GM04504 (cell line): ENCODE data around the gene TTLL5.

Source experiments
- DNase-seq: peaks from one replicate; pipeline ENCODE4 v3.0.0-alpha.2; 2012; ENCODE audit warnings: low read depth

The TTLL5 gene

GRCh38 chr14:75697918-75698317, 36.9 kb downstream of the TTLL5 start:
- DNase-seq = no peak

- DNase-seq = no peak
These were observed 38.3 kb downstream of the TTLL5 start for GRCh38 chr14:75699331-75699730.

GRCh38 chr14:75700295-75700694, 39.2 kb downstream of the TTLL5 start:
- no peak for DNase-seq

GRCh38 chr14:75702122-75702521, 41.1 kb downstream of the TTLL5 start:
- DNase-seq = no peak

- DNase-seq = no peak
These were observed 41.7 kb downstream of the TTLL5 start for GRCh38 chr14:75702616-75703261.

GRCh38 chr14:75703467-75703866, 42.4 kb downstream of the TTLL5 start:
- DNase-seq = no peak

GRCh38 chr14:75705014-75705413, 44.0 kb downstream of the TTLL5 start:
- no peak for DNase-seq

- DNase-seq = peak; percentile 57
These were observed 48.3 kb downstream of the TTLL5 start for GRCh38 chr14:75709207-75709812.

- DNase-seq = peak; percentile 35
These were observed 50.2 kb downstream of the TTLL5 start for GRCh38 chr14:75711105-75711795.

GRCh38 chr14:75711796-75712211, 50.8 kb downstream of the TTLL5 start:
- DNase-seq = peak; percentile 78

GRCh38 chr14:75714991-75715390, 53.9 kb downstream of the TTLL5 start:
- no peak for DNase-seq

- peak; percentile 38 for DNase-seq
These were observed 55.1 kb downstream of the TTLL5 start for GRCh38 chr14:75715926-75716780.

GRCh38 chr14:75717729-75718128, 56.7 kb downstream of the TTLL5 start:
- DNase-seq = no peak

GRCh38 chr14:75718199-75718598, 57.2 kb downstream of the TTLL5 start:
- DNase-seq = no peak

- no peak for DNase-seq
These were observed 59.1 kb downstream of the TTLL5 start for GRCh38 chr14:75720116-75720515.

- no peak for DNase-seq
These were observed 59.9 kb downstream of the TTLL5 start for GRCh38 chr14:75720842-75721498.

- DNase-seq = no peak
These were observed 62.7 kb downstream of the TTLL5 start for GRCh38 chr14:75723716-75724115.

GRCh38 chr14:75724414-75725204, 63.6 kb downstream of the TTLL5 start:
- no peak for DNase-seq

- DNase-seq = no peak
These were observed 64.4 kb downstream of the TTLL5 start for GRCh38 chr14:75725481-75725880.

- DNase-seq = no peak
These were observed 65.3 kb downstream of the TTLL5 start for GRCh38 chr14:75726321-75726720.

GRCh38 chr14:75727124-75727523, 66.1 kb downstream of the TTLL5 start:
- no peak for DNase-seq
